ENCODE measurements around the gene PARD3. TPM values are rescaled to one million over a fixed set of nuclear protein-coding genes. Genes with fewer than 3 reads are reported as not detected.

The PARD3 gene
- total RNA-seq, 2 donors from 2014 or later: 41.7 to 48.8 TPM

DNA sequence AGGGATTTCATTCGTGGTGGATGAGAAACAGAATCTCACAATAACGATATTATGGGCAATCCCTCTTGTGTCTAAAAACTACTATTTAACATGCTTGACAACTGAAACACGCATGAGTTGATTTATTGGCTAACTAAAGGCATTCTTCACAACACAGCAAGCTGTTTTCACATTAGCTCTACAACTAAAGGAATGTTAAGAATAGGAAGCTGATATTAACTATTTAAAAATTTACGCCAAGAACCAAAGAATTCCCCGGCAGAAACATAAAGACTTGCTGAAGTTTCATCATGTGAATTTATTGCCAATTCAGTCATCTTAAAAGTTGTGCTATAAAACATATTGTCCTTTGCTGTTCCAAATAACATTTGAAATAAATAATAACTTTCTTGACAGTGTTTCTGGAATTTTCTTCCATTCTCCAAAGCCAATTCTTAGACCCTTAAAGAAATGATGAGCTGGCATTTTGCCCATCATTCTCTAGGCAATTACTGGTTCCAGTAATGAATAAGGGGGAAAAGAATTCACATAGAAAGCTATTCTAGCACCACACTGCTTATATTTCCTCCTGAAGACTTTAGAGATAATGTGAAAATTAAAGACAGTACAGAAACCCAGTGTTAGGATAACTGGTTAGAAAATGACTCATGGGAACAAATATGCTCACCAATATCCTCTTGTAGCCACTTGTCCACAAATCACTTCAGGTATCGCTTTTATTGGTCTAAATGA is 233.1 kb downstream of the PARD3 start:
- no peak overlapping the region for H3K27ac ChIP-seq
- H3K9ac ChIP-seq (ENCODE audit: low read depth in 2 of 2, low read length in 2 of 2): no peak overlapping the region
- intact Hi-C loops (cut with DNase I): no loop called here
- TF ChIP-seq, protein P1, sequence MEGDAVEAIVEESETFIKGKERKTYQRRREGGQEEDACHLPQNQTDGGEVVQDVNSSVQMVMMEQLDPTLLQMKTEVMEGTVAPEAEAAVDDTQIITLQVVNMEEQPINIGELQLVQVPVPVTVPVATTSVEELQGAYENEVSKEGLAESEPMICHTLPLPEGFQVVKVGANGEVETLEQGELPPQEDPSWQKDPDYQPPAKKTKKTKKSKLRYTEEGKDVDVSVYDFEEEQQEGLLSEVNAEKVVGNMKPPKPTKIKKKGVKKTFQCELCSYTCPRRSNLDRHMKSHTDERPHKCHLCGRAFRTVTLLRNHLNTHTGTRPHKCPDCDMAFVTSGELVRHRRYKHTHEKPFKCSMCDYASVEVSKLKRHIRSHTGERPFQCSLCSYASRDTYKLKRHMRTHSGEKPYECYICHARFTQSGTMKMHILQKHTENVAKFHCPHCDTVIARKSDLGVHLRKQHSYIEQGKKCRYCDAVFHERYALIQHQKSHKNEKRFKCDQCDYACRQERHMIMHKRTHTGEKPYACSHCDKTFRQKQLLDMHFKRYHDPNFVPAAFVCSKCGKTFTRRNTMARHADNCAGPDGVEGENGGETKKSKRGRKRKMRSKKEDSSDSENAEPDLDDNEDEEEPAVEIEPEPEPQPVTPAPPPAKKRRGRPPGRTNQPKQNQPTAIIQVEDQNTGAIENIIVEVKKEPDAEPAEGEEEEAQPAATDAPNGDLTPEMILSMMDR (IDR thresholded peaks at IDR 0.05): no peak
- no peaks in the 10 kb centered on the region for H3K4me1 ChIP-seq
- no peak overlapping the region for H3K4me3 ChIP-seq
- no peaks in the 10 kb centered on the region for H3K27me3 ChIP-seq
- no peak for DNase-seq
- H3K36me3 ChIP-seq: no peaks in the 10 kb centered on the region
- H3K9me3 ChIP-seq: no peaks in the 10 kb centered on the region

DNA sequence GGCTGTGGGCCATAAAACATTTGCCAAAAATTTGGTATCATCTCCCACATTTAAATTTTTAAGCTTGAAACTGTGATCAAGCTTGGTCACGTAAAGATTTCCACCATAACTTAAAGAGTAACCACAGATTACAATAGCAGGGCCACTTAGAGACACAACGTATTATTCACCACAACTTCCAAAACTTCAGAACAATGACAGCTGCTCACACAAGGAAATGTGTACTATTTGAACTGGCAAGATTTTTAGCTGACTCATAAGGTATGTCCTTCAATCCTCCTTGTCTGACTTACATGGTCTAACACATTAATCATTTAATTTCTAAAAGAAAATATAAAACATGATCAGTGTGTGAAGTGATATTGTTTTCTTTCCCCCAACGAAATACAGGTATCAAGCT is 234.5 kb downstream of the PARD3 start:
- DNase-seq: no peak
- TF ChIP-seq, protein P1 (IDR thresholded peaks at IDR 0.05): no peak
- Histone ChIP-seq H3K4me3 (no peak overlapping the region), H3K36me3 (no peaks in the 10 kb centered on the region), H3K27me3 (no peaks in the 10 kb centered on the region), H3K9me3 (no peaks in the 10 kb centered on the region), H3K4me1 (no peaks in the 10 kb centered on the region), H3K9ac (ENCODE audit: low read depth in 2 of 2, low read length in 2 of 2) (no peak overlapping the region), H3K27ac (no peak overlapping the region)
- intact Hi-C loops (cut with DNase I): no loop called here

DNA sequence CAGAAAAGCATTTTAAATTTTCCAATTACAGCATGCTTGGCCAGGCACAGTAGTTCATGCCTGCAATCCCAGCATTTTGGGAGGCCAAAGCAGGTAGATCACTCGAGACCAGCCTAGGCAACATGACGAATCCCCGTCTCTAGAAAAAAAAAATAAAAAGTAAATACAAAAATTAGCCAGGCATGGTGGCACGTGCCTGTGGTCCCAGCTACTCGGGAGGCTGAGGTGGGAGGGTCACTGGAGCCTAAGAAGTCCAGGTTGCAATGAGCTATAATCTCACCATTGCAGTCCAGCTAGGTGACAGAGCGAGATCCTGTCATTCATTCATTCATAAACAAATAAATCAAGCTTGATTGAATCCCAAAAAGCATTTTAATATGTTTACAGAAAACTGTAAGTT is 234.9 kb downstream of the PARD3 start:
- H3K27me3 ChIP-seq: no peaks in the 10 kb centered on the region
- H3K9ac ChIP-seq (ENCODE audit: low read depth in 2 of 2, low read length in 2 of 2): no peak overlapping the region
- intact Hi-C loops (cut with DNase I): no loop called here
- no peak for DNase-seq
- H3K4me1 ChIP-seq: no peaks in the 10 kb centered on the region
- no peak overlapping the region for H3K4me3 ChIP-seq
- no peaks in the 10 kb centered on the region for H3K36me3 ChIP-seq
- TF ChIP-seq, protein P1 (IDR thresholded peaks at IDR 0.05): no peak
- no peak overlapping the region for H3K27ac ChIP-seq
- H3K9me3 ChIP-seq: no peaks in the 10 kb centered on the region

GRCh38 chr10:34578468-34578867 is 236.6 kb downstream of the PARD3 start:
- no peak for DNase-seq
- intact Hi-C loops (cut with DNase I): no loop called here
- Histone ChIP-seq H3K9me3 (no peaks in the 10 kb centered on the region), H3K4me1 (no peaks in the 10 kb centered on the region), H3K27ac (no peak overlapping the region), H3K36me3 (no peaks in the 10 kb centered on the region), H3K27me3 (no peaks in the 10 kb centered on the region), H3K9ac (ENCODE audit: low read depth in 2 of 2, low read length in 2 of 2) (no peak overlapping the region), H3K4me3 (no peak overlapping the region)
- TF ChIP-seq, protein P1 (IDR thresholded peaks at IDR 0.05): no peak

DNA sequence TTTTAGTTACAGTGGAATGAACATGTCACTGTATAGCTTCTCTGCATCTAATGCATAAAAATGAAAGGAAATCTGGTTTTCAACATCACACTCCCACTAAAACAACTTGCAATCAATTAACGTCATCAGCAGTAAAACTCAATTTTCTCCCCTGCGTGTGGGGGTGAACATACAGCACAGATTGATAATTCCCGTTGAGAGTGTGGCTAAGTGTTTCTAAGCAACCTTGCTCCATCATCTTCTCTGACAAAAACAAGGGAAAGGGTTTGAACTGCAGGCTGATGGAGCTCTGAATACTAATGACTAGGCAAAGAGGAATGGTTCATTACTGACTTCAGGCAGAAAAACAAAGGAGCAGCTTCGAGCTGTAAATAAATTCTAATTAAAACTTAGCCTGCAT is 238.3 kb downstream of the PARD3 start:
- DNase-seq: no peak
- intact Hi-C loops (cut with DNase I): no loop called here
- Histone ChIP-seq H3K9me3 (no peaks in the 10 kb centered on the region), H3K27me3 (no peaks in the 10 kb centered on the region), H3K36me3 (no peaks in the 10 kb centered on the region), H3K4me3 (no peak overlapping the region), H3K9ac (ENCODE audit: low read depth in 2 of 2, low read length in 2 of 2) (no peak overlapping the region), H3K27ac (no peak overlapping the region), H3K4me1 (no peaks in the 10 kb centered on the region)
- TF ChIP-seq, protein P1 (IDR thresholded peaks at IDR 0.05): no peak

Data from colonic mucosa (tissue), 4 donors.